OCI-LY3 (cell line): ENCODE data around the gene INCENP.

Source experiments
- H2AFZ ChIP-seq: fragments of 200-600, 300-600 bp; shearing (Covaris generic); 2 replicates; pipeline ENCODE4 v1.6.0; 2014; ENCODE audit warnings: antibody characterized with exemption, low read depth, low read length
- H3K27ac ChIP-seq: fragments of 200-600, 300-600 bp; sonication (generic); 2 replicates; pipeline ENCODE4 v1.5.1; 2014; ENCODE audit warnings: mild to moderate bottlenecking, low read length, moderate library complexity, mixed read lengths
- H3K27me3 ChIP-seq: fragments of 200-600, 300-600 bp; sonication (generic); 2 replicates; pipeline ENCODE4 v1.6.1; 2014; ENCODE audit warnings: low read depth, low read length, mixed read lengths
- H3K36me3 ChIP-seq: fragments of 200-600, 300-600 bp; sonication (generic); replicated peaks from 2 replicates; pipeline ENCODE3; 2014; ENCODE audit warnings: low read depth, low read length, mixed read lengths
- H3K4me1 ChIP-seq: fragments of 300-600, 200-600 bp; sonication (generic); 2 replicates; pipeline ENCODE4 v1.6.1; 2014; ENCODE audit warnings: low read length, mixed read lengths
- H3K4me2 ChIP-seq: fragments of 200-600, 300-600 bp; sonication (generic); 2 replicates; pipeline ENCODE4 v1.6.1; 2014; ENCODE audit warnings: low read length, mixed read lengths
- H3K4me3 ChIP-seq: fragments of 300-600, 200-600 bp; sonication (generic); 2 replicates; pipeline ENCODE4 v1.5.1; 2014; ENCODE audit warnings: antibody characterized with exemption, mild to moderate bottlenecking, low read length, moderate library complexity
- H3K79me2 ChIP-seq: fragments of 300-600, 200-600 bp; shearing (Covaris generic); 2 replicates; pipeline ENCODE4 v1.6.1; 2014; ENCODE audit warnings: mild to moderate bottlenecking, low read length, mixed read lengths
- H3K9ac ChIP-seq: fragments of 300-600, 200-600 bp; shearing (Covaris generic); 2 replicates; pipeline ENCODE4 v1.6.0; 2014; ENCODE audit warnings: mild to moderate bottlenecking, low read length, moderate library complexity
- H3K9me3 ChIP-seq: fragments of 200-600, 300-600 bp; shearing (Covaris generic); 2 replicates; pipeline ENCODE4 v1.6.1; 2014; ENCODE audit warnings: low read length, mixed read lengths; ENCODE audit not compliant: insufficient read depth
- H4K20me1 ChIP-seq: fragments of 200-600, 300-600 bp; sonication (generic); 2 replicates; pipeline ENCODE4 v1.6.1; 2016; ENCODE audit warnings: low read length, mixed read lengths; ENCODE audit not compliant: insufficient read depth
- CTCF ChIP-seq: fragments of 200-600, 300-600 bp; sonication (generic); IDR thresholded peaks from 2 replicates; pipeline ENCODE4 v1.5.1; 2014; ENCODE audit warnings: antibody characterized with exemption, low read length, low read depth
- EZH2phosphoT487 ChIP-seq: fragments of 200-600 bp; shearing (Covaris generic); IDR thresholded peaks from 2 replicates; pipeline ENCODE4 v1.6.1; 2018; ENCODE audit warnings: antibody characterized with exemption, mixed run types, low read depth

Gene INCENP

GRCh38 chr11:62122076-62122475 lies 1.7 kb upstream of the INCENP start:
- H3K27ac ChIP-seq = no peak overlapping the region
- H3K4me1 ChIP-seq = peaks cover 16% of the 10 kb centered on the region
- no peak for TF ChIP-seq EZH2phosphoT487
- peak; percentile 42 for TF ChIP-seq CTCF
- H3K27me3 ChIP-seq = no peaks in the 10 kb centered on the region
- peaks cover 33% of the 10 kb centered on the region for H3K79me2 ChIP-seq
- H3K36me3 ChIP-seq = peaks cover 19% of the 10 kb centered on the region
- H3K9me3 ChIP-seq = no peaks in the 10 kb centered on the region
- H3K4me3 ChIP-seq = no peak overlapping the region
- H4K20me1 ChIP-seq = peaks cover 24% of the 10 kb centered on the region
- no peak overlapping the region for H2AFZ ChIP-seq
- H3K9ac ChIP-seq = no peak overlapping the region
- no peak overlapping the region for H3K4me2 ChIP-seq

- TF ChIP-seq EZH2phosphoT487 (no peak), CTCF (no peak)
- H2AFZ ChIP-seq = peak overlapping the region; percentile 49; the same call in 1 of the 2 replicates
- H3K9ac ChIP-seq = peak overlapping the region; percentile 95
- H3K36me3 ChIP-seq = peaks cover 41% of the 10 kb centered on the region
- H3K27me3 ChIP-seq = no peaks in the 10 kb centered on the region
- peak overlapping the region; percentile 88 for H3K4me3 ChIP-seq
- H3K4me2 ChIP-seq = peak overlapping the region; percentile 91
- H3K79me2 ChIP-seq = peaks cover 56% of the 10 kb centered on the region
- peaks cover 48% of the 10 kb centered on the region for H4K20me1 ChIP-seq
- H3K9me3 ChIP-seq = no peaks in the 10 kb centered on the region
- H3K27ac ChIP-seq = peak overlapping the region; percentile 65
- peaks cover 16% of the 10 kb centered on the region for H3K4me1 ChIP-seq
Measured at GRCh38 chr11:62124186-62125113, 639 bp downstream of the INCENP start.

GRCh38 chr11:62125316-62125715 lies 1.5 kb downstream of the INCENP start:
- H3K9me3 ChIP-seq = no peaks in the 10 kb centered on the region
- no peak overlapping the region for H2AFZ ChIP-seq
- H3K79me2 ChIP-seq = peaks cover 65% of the 10 kb centered on the region
- peak overlapping the region; percentile 91 for H3K4me2 ChIP-seq
- H4K20me1 ChIP-seq = peaks cover 54% of the 10 kb centered on the region
- no peaks in the 10 kb centered on the region for H3K27me3 ChIP-seq
- peaks cover 16% of the 10 kb centered on the region for H3K4me1 ChIP-seq
- H3K36me3 ChIP-seq = peaks cover 49% of the 10 kb centered on the region
- no peak overlapping the region for H3K27ac ChIP-seq
- peak overlapping the region; percentile 88 for H3K4me3 ChIP-seq
- TF ChIP-seq CTCF (no peak), EZH2phosphoT487 (no peak)
- peak overlapping the region; percentile 95 for H3K9ac ChIP-seq

- Histone ChIP-seq H3K4me3 (peak overlapping the region; percentile 88), H3K27ac (no peak overlapping the region), H3K4me1 (peaks cover 16% of the 10 kb centered on the region), H2AFZ (no peak overlapping the region), H3K27me3 (no peaks in the 10 kb centered on the region), H4K20me1 (peaks cover 60% of the 10 kb centered on the region), H3K4me2 (peak overlapping the region; percentile 91), H3K9ac (no peak overlapping the region), H3K9me3 (no peaks in the 10 kb centered on the region), H3K36me3 (peaks cover 55% of the 10 kb centered on the region), H3K79me2 (peaks cover 71% of the 10 kb centered on the region)
- no peak for TF ChIP-seq CTCF
- TF ChIP-seq EZH2phosphoT487 = no peak
Measured at GRCh38 chr11:62125881-62126280, 2.1 kb downstream of the INCENP start.
